AG04449 (cell line): ENCODE measurements around the gene CAMK4.

Experiments
- CTCF ChIA-PET: fragments of 350-600 bp; formaldehyde crosslinking; extraction: SDS; loops from one replicate; lab custom pipeline; 2021; ENCODE audit warnings: antibody characterized with exemption; lab: Yijun Ruan, JAX
- POLR2A ChIA-PET: fragments of 400-600, 350-600 bp; formaldehyde crosslinking; extraction: SDS; loops from one replicate; lab custom pipeline; 2020; ENCODE audit warnings: antibody characterized with exemption, inconsistent platforms; lab: Yijun Ruan, JAX
- DNase-seq: peaks from one replicate; pipeline ENCODE4 v3.0.0-alpha.2; 2010; ENCODE audit warnings: low read depth, low spot score
- H3K4me3 ChIP-seq: 2 replicates; pipeline ENCODE4 v1.5.1; 2011; ENCODE audit warnings: low read depth, mild to moderate bottlenecking, control low read depth, low read length
- CTCF ChIP-seq: IDR thresholded peaks from one replicate; pipeline ENCODE4 v1.5.1; 2011; ENCODE audit warnings: mild to moderate bottlenecking, moderate library complexity, low read length, control low read depth, inconsistent platforms; ENCODE audit not compliant: insufficient read depth; ENCODE audit errors: missing control alignments

Gene CAMK4

DNA sequence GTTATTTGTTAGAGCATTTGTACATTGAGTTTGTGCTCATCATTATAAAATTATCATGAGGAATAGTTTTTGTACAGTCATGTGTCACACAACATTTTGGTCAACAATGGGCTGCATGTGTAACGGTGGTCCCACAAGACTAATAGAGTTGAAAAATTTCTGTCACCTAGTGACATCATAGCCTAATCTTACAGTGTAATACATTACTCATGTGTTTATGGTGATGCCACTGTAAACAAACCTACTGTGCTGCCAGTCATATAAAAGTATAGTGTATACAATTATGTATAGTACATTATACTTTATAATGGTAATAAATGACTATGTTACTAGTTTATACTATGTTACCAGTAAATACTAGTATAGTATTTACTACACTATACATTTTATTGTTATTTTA lies 3.0 kb upstream of the CAMK4 start:
- no peak overlapping the region for H3K4me3 ChIP-seq
- ChIA-PET POLR2A (no interaction called here), CTCF (no interaction called here)
- DNase-seq, result no peak
- TF ChIP-seq CTCF, result no peak

DNA sequence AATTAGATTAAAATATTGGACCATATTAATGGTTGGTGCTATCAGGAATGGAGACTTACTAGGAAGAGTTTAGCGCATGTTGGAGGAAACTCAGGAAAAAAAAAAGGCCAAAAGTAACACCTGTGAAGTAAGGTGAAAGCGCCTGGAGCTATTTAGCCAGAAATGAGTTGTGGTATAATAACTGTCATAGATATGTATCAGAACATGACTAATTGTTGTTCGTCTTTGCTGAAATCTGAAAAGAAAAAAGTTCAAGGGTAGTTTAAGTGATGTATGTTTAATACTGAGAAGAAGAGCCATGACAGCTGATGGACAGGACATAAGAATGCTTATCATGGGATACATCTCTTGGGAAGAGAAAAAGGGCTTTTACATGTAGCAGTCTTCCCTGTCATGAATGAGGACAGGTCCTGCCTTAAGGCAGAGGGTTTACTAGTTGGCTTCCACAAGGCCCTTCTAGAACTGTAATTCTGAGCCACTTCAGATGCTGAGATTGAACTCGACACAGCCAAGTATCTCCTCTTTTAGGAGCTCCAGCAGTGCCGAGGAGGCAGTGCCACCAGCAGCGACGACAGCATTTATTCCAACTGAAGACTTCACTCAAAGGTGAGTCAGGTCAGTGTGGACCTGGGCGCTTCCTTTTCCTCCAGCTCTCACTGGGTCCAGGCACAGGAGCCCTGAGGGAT lies 940 bp upstream of the CAMK4 start:
- H3K4me3 ChIP-seq, result peak overlapping the region; percentile 63
- ChIA-PET CTCF (no interaction called here), POLR2A (no interaction called here)

DNA sequence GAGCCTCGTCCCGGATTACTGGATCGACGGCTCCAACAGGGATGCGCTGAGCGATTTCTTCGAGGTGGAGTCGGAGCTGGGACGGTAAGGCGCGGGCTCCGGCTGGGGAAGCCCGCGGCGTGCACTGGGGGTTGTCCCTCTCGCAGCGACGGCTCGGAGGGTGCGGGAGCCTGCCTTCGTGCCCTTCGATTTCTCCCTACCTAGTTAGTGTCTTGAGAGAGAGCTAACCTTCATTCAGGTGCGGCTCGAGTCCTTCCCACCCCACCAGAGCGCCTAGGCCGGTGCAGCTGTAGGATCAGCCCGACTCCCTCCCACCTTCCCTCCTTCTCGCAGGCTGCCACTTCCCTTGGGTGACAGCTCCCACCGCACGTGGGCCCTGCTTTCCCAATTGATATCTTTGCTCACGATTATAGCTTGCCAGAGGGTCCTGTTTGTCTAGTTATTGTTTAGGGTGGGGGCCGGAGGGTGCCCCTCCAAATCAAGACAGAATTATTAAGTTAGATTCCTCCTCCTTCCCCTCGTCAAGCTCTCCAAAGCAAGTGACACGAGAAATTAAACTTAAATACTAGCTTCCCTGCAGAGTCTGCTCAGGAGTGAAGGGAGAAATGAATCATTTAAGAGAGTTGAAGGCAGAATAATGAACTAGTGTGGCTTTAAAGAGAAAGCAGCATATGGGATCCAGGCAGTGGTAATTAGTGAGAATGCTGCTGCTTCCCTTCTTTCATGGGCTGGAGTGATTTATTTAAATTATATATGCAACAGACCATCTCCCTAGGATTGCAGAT lies 569 bp downstream of the CAMK4 start:
- no peak for DNase-seq
- H3K4me3 ChIP-seq, result peak overlapping the region; percentile 63
- no peak for TF ChIP-seq CTCF
- ChIA-PET CTCF (interaction anchor here (0.9 kb wide), 1 partner anchor 236 kb away, joined by 3 read pairs; no protein-coding TSS in a partner anchor), POLR2A (no interaction called here)

More for the DNA sequence above, 940 bp upstream of the CAMK4 start:
- no peak for TF ChIP-seq CTCF
- no peak for DNase-seq

DNA sequence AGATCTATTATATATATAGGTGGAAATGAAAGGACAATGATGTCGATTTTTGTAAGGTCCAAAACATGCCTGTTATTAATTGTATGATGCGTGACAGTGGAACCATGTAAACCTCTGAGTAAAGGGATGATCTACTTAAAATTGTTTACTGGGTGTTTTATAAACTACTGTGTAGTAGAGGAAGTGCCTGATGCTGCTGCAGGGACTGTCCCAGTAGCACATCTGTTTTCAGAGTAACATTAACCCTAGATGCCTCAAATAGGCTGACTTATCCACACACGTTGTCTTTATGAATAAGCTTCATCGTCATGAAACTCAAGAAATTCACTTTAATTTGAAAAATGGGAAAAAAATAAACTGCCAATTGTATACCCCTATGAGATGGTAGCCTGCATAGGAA lies 1.7 kb downstream of the CAMK4 start:
- DNase-seq, result no peak
- no peak overlapping the region for H3K4me3 ChIP-seq
- TF ChIP-seq CTCF, result no peak
- ChIA-PET CTCF (no interaction called here), POLR2A (no interaction called here)

- ChIA-PET POLR2A (no interaction called here), CTCF (no interaction called here)
- H3K4me3 ChIP-seq, result no peak overlapping the region
- TF ChIP-seq CTCF, result no peak
- no peak for DNase-seq
Observed at GRCh38 chr5:111226556-111226955, 2.4 kb downstream of the CAMK4 start.

- POLR2A ChIA-PET, result no interaction called here
- TF ChIP-seq CTCF, result no peak
- CTCF ChIA-PET, result no interaction called here
- no peak for DNase-seq
- H3K4me3 ChIP-seq, result no peak overlapping the region
Observed at GRCh38 chr5:111227226-111227782, 3.1 kb downstream of the CAMK4 start.
